Stimulated activated CD8-positive, alpha-beta memory T cell treated with anti-CD3 and anti-CD28 coated beads, Interleukin-7, amount 100 ng/mL, for 4 hours (primary cell): ENCODE results near the gene MARCHF3.
"Not testable (repeated sequence)": the region's sequence is repeated elsewhere in the genome, so short reads cannot be mapped to it uniquely, and the experiment has no call there.

Source experiments
- DNase-seq, 2 donors: peaks; one replicate each; pipeline ENCODE4 v3.0.0-alpha.2; 2020; ENCODE audit warnings: low read depth in 2 of 2

The MARCHF3 gene

GRCh38 chr5:126917918-126918614 lies 112.3 kb downstream of the MARCHF3 start:
- no peak for DNase-seq

- DNase-seq: no peak
Observed at GRCh38 chr5:126915496-126915895, 114.9 kb downstream of the MARCHF3 start.

- DNase-seq: no peak
Observed at GRCh38 chr5:126914801-126915436, 115.4 kb downstream of the MARCHF3 start.

GRCh38 chr5:126912616-126913200 lies 117.7 kb downstream of the MARCHF3 start:
- DNase-seq: no peak

GRCh38 chr5:126911986-126912385 lies 118.4 kb downstream of the MARCHF3 start:
- DNase-seq: no peak

GRCh38 chr5:126909856-126910255 lies 120.5 kb downstream of the MARCHF3 start:
- no peak for DNase-seq

GRCh38 chr5:126904407-126904806 lies 126.0 kb downstream of the MARCHF3 start:
- DNase-seq: not testable (repeated sequence)

- DNase-seq: no peak
Observed at GRCh38 chr5:126900796-126901195, 129.6 kb downstream of the MARCHF3 start.

GRCh38 chr5:126899476-126899875 lies 130.9 kb downstream of the MARCHF3 start:
- DNase-seq: no peak

- DNase-seq: no peak
Observed at GRCh38 chr5:126897851-126898630, 132.3 kb downstream of the MARCHF3 start.

- DNase-seq: no peak
Observed at GRCh38 chr5:126896170-126896702, 134.1 kb downstream of the MARCHF3 start.

GRCh38 chr5:126895712-126896111 lies 134.6 kb downstream of the MARCHF3 start:
- DNase-seq: not testable (repeated sequence)

GRCh38 chr5:126890414-126890813 lies 139.9 kb downstream of the MARCHF3 start:
- not testable (repeated sequence) for DNase-seq

GRCh38 chr5:126888175-126888574 lies 142.2 kb downstream of the MARCHF3 start:
- DNase-seq: no peak

- DNase-seq: no peak
Observed at GRCh38 chr5:126884269-126884819, 146.0 kb downstream of the MARCHF3 start.

- DNase-seq: no peak
Observed at GRCh38 chr5:126883564-126884245, 146.7 kb downstream of the MARCHF3 start.

GRCh38 chr5:126881821-126882600 lies 148.3 kb downstream of the MARCHF3 start:
- DNase-seq: no peak

GRCh38 chr5:126878634-126879033 lies 151.7 kb downstream of the MARCHF3 start:
- DNase-seq: no peak

- DNase-seq: no peak
Observed at GRCh38 chr5:126878085-126878484, 152.3 kb downstream of the MARCHF3 start.

GRCh38 chr5:126877602-126878001 lies 152.8 kb downstream of the MARCHF3 start:
- DNase-seq: no peak
